ENCODE data around the gene NPLOC4.
A peak's percentile ranks its signal among the peaks of the same experiment; 100 is the strongest.

The NPLOC4 gene

GRCh38 chr17:81672504-81672903 lies 35.6 kb upstream of the NPLOC4 start:
- TF ChIP-seq CTCF (IDR thresholded peaks at IDR 0.05; ENCODE audit: low read depth, low read length): no peak
- no peak for DNase-seq (ENCODE audit: extremely low read depth, low read depth)

GRCh38 chr17:81667754-81668153 lies 30.8 kb upstream of the NPLOC4 start:
- no peak for DNase-seq (ENCODE audit: extremely low read depth, low read depth)
- TF ChIP-seq CTCF (IDR thresholded peaks at IDR 0.05; ENCODE audit: low read depth, low read length): no peak

GRCh38 chr17:81666342-81667191 lies 29.7 kb upstream of the NPLOC4 start, which contains the start of the genes CCDC137 and OXLD1:
Gene CCDC137 (plus strand): TSS chr17:81666737. CDS start chr17:81666767, 30 bp downstream.
Gene OXLD1 (minus strand): TSS chr17:81666605. CDS start chr17:81666577, 28 bp downstream.
- DNase-seq (ENCODE audit: extremely low read depth, low read depth): peak; percentile 92

GRCh38 chr17:81666092-81666341 lies 29.1 kb upstream of the NPLOC4 start:
- no peak for DNase-seq (ENCODE audit: extremely low read depth, low read depth)
- TF ChIP-seq CTCF (IDR thresholded peaks at IDR 0.05; ENCODE audit: low read depth, low read length): no peak

More at GRCh38 chr17:81666342-81667191, 29.7 kb upstream of the NPLOC4 start, which contains the start of the genes CCDC137 and OXLD1:
- no peak for TF ChIP-seq CTCF (IDR thresholded peaks at IDR 0.05; ENCODE audit: low read depth, low read length)

GRCh38 chr17:81665205-81666091 lies 28.5 kb upstream of the NPLOC4 start:
- TF ChIP-seq CTCF (IDR thresholded peaks at IDR 0.05; ENCODE audit: low read depth, low read length): no peak
- no peak for DNase-seq (ENCODE audit: extremely low read depth, low read depth)

- no peak for DNase-seq (ENCODE audit: extremely low read depth, low read depth)
- no peak for TF ChIP-seq CTCF (IDR thresholded peaks at IDR 0.05; ENCODE audit: low read depth, low read length)
Observed at GRCh38 chr17:81664051-81664470, 27.1 kb upstream of the NPLOC4 start.

- no peak for DNase-seq (ENCODE audit: extremely low read depth, low read depth)
- no peak for TF ChIP-seq CTCF (IDR thresholded peaks at IDR 0.05; ENCODE audit: low read depth, low read length)
Observed at GRCh38 chr17:81662002-81662401, 25.1 kb upstream of the NPLOC4 start.

Measured in AG09319 (cell line).